ENCODE measurements around the gene SUSD4.

SUSD4 gene

GRCh38 chr1:223246476-223247112 is 117.4 kb downstream of the SUSD4 start:
- DNase-seq, result no peak

GRCh38 chr1:223245983-223246382 is 118.0 kb downstream of the SUSD4 start:
- no peak for DNase-seq

DNA sequence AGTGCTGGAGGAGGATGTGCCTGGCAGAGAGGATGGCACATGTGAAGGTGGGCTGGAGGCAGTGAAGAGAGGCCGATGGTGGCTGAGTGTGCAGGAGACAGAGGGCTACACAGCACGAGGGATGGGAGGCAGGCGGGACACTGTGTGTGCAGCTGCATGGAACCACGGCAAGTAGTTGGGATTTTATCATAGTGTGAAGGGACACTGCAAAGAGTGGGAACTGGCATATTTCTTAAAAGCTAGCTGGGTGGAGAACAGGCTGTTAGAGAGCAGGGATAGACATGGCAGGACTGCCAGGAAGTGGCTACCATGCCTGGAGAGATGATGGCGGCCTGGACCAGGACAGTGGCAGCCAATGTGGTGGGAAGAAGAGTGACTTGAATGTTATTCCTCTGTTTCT is 118.6 kb downstream of the SUSD4 start:
- DNase-seq, result no peak

GRCh38 chr1:223244366-223245103 is 119.4 kb downstream of the SUSD4 start:
- peak; percentile 22 for DNase-seq

- no peak for DNase-seq
Observed at GRCh38 chr1:223243441-223244050, 120.4 kb downstream of the SUSD4 start.

GRCh38 chr1:223242971-223243370 is 121.0 kb downstream of the SUSD4 start:
- no peak for DNase-seq

- DNase-seq, result no peak
Observed at GRCh38 chr1:223242382-223242955, 121.5 kb downstream of the SUSD4 start.

- no peak for DNase-seq
Observed at GRCh38 chr1:223240122-223240521, 123.9 kb downstream of the SUSD4 start.

- DNase-seq, result no peak
Observed at GRCh38 chr1:223235091-223235490, 128.9 kb downstream of the SUSD4 start.

DNA sequence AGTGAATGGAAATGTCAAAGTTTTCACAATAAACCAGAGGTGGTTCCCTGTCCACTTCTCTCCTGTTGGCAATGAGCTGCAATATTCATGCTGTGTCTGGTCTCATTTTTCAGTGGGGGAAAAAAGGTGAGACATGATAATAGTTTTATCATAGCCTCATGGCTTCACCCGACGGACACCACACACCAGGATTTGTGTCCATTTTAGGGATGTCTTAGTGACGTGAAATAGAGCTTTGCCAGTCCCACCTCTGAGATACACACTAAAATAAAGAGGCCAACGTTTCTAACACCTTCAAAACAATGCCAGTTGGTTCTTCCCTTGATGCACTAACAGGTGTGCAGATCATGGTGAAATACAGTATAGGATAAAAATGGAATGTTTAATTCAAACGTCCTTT is 129.4 kb downstream of the SUSD4 start:
- DNase-seq, result no peak

DNA sequence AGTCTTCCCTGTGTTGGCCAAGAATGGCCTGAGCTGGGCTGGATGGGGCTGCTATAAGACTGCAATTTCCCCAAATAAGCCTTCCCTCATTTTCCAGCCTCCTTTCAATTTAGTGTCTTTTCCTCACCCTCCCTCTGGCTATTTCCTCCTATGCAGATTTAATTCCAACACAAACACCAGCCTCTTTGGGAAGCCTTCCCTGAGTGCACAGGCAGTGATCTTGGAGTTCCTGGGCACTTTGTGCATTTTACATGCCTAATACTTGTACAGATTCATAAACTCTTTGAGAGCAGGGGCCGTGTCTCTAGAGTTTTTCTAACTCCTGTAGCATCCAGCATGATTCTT is 129.8 kb downstream of the SUSD4 start:
- DNase-seq, result no peak

GRCh38 chr1:223233410-223234169 is 130.4 kb downstream of the SUSD4 start:
- no peak for DNase-seq

DNA sequence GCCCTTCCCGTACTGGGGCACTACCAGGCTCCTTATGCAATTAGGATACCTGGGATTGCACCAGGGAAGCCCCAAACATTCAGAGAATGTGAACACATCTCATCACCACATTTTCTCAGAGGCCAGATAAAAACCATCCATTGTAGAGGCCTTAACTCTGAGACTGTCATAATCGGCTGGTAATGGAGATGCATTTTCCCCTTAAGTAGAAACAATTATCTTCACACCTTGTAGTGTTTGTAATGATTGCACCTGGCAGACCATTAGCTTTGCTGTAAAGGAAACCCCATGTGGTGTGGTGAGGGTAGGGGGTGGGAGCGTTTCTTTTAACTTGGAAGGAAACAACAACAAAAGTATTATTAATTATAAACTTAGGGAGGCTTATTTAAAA is 131.0 kb downstream of the SUSD4 start:
- DNase-seq, result no peak

GRCh38 chr1:223231581-223231980 is 132.4 kb downstream of the SUSD4 start:
- DNase-seq, result no peak

GRCh38 chr1:223231011-223231572 is 132.9 kb downstream of the SUSD4 start:
- DNase-seq, result no peak

DNA sequence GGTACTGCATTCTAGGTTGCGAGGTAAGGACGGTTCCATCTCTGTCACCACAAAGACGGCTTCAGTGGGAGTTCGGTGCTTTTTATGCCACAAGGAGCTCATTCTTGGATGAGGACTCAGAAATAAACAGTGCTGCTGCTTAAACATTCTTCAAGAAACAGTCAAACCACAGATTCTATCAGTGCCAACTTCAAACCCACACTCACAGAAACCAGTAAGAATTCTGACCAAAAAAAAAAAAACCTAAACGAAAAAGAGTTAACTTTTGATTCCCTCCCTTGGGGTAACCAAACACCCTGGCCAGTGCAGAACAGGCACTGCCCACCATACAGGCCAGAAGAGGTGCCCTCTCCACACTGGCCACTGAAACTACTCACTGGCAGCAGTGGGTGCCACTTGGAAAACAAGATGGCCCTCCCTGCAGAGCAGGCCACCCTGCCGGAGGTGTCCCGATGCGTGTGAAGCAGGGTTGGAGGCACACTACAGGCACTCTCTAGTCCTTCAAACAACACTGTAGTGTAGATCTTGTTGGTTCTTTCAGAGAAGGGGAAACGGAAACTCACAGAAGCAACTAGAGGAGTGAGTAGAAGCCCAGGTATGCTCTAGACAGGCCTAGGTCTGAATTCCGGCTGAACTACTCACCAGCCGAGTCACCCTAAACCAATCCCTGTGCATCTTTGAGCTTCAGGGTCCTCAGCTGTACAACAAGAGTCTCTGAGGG is 133.7 kb downstream of the SUSD4 start:
- peak; percentile 30 for DNase-seq

- no peak for DNase-seq
Observed at GRCh38 chr1:223229756-223230155, 134.2 kb downstream of the SUSD4 start.

- no peak for DNase-seq
Observed at GRCh38 chr1:223228931-223229528, 134.9 kb downstream of the SUSD4 start.

- DNase-seq, result no peak
Observed at GRCh38 chr1:223228201-223228600, 135.8 kb downstream of the SUSD4 start.

- DNase-seq, result no peak
Observed at GRCh38 chr1:223227486-223228196, 136.3 kb downstream of the SUSD4 start.

GRCh38 chr1:223227031-223227430 is 136.9 kb downstream of the SUSD4 start:
- DNase-seq, result no peak
